GM21717 (cell line): Measurements from ENCODE around the gene CFAP45.
"Not testable (repeated sequence)": the region's sequence is repeated elsewhere in the genome, so short reads cannot be mapped to it uniquely, and the experiment has no call there.

ENCODE experiments used
- ATAC-seq: cut with Tn5 transposase; IDR thresholded peaks from one replicate; pipeline ENCODE4 v1.9.1; 2021; ENCODE audit warnings: mild to moderate bottlenecking, moderate library complexity; ENCODE audit not compliant: unreplicated experiment

Gene CFAP45

GRCh38 chr1:159908031-159908940, 8.3 kb upstream of the CFAP45 start:
- ATAC-seq, result no peak

DNA sequence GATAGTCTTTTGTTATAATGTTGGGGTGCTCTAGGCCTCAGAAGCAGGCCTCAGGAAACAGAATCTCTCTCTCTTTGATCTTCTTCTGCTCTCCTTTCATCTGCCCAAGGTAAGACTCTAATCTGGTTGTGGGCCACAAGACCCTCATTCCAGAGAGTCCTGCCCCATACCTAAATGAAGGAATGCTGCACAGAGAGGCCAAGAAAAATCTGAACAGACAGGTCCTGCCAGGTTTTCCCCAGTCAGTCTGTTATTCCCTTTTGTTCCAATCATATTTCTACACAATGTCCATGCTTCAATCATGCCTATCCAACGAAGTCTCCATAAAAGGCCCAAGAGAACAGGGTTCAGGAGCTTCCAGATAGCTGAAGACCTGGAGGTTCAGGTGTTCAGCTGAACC, 7.0 kb upstream of the CFAP45 start:
- ATAC-seq, result no peak

- not testable (repeated sequence) for ATAC-seq
These were observed 4.1 kb upstream of the CFAP45 start for GRCh38 chr1:159904036-159904435.

DNA sequence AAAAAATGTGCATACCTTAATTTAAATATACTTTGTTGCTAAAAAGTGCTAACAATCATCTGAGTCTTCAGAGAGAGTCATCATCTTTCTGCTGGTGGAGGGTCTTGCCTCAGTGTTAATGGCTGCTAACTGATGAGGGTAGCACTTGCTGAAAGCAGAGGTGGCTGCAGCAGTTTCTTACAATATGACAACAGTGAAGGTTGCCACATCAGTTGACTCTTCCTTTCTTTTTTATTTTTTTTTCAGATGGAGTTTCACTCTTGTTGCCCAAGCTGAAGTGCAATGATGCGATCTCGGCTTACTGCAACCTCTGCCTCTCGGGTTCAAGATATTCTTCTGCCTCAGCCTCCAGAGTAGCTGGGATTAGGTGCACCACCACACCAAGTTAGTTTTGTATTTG, 2.6 kb upstream of the CFAP45 start:
- no peak for ATAC-seq

- ATAC-seq, result no peak
These were observed 893 bp upstream of the CFAP45 start for GRCh38 chr1:159900755-159901360.

GRCh38 chr1:159899634-159900033, 331 bp downstream of the CFAP45 start:
- not testable (repeated sequence) for ATAC-seq

- ATAC-seq, result no peak
These were observed 1.4 kb downstream of the CFAP45 start for GRCh38 chr1:159898527-159898926.

DNA sequence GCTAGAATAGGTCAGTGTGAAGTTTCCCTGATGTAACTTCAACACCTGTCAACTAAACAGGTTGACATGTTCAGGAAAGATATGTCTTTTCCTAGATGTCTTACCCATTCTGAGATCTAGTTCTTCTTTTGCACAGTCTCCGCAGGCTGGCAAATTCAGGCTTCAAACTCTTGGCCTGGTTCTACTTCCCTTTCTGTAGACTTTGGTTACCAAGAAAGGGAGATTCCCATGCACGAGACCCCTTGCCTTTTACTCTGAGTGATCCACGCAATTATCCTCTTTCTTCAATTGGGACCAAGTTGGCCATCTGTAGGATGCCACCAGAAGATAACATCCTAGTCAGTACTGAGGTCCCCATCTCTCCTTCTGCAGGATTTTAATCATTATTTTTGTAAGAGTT, 2.0 kb downstream of the CFAP45 start:
- ATAC-seq, result no peak

DNA sequence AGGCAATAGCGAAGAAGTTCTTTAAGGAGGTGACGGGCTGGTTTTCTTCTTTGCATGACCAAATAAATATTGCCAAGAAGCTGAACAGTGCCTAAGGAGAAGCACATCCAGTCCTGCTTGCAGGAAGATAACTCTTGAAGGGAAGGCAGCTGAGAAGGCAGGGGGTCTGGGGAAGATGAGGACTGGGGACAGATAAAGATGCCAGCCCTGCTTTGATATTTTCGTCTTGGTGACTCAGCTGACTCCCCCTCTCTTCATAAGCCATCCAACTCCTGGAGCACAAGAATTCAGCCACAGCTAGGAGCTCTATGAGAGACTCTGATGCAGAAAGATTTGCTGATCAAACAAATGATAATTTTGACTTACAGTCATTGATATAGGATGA, 3.4 kb downstream of the CFAP45 start:
- no peak for ATAC-seq

DNA sequence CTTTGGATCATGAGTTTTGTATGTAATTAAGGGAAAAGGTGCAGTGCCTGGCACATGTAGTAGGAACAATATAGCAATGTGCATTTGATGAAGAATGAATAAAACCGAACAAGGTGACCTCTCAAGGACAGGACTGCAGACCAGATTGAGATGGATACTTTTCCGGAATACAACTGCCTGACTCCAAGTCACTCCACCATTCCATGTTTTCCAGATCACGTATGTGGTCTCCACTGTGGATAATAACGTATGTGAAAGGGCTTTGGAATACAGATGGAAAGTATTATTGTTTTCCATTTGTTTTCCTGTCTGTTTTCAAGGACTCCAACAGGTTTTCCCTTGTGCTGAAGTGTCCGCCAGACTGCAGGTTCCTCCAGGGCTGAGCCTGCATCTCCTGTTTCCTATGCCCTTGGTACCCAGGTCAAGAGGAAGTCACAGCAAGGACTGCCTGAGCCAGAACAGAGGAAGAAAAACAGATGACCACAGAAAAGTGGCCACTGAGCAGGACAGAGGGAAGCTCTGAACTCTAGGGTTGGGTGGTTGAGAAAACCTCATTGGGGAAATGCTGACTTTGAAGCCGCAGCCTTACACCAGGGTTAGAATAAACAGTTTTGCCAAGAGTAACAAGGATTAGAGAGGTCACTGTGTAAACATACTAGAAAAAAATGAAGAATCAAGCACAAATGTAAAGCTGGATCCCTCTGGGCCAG, 4.0 kb downstream of the CFAP45 start:
- no peak for ATAC-seq

- ATAC-seq, result no peak
These were observed 4.7 kb downstream of the CFAP45 start for GRCh38 chr1:159895286-159895685.

GRCh38 chr1:159892944-159893343, 7.0 kb downstream of the CFAP45 start:
- ATAC-seq, result no peak

DNA sequence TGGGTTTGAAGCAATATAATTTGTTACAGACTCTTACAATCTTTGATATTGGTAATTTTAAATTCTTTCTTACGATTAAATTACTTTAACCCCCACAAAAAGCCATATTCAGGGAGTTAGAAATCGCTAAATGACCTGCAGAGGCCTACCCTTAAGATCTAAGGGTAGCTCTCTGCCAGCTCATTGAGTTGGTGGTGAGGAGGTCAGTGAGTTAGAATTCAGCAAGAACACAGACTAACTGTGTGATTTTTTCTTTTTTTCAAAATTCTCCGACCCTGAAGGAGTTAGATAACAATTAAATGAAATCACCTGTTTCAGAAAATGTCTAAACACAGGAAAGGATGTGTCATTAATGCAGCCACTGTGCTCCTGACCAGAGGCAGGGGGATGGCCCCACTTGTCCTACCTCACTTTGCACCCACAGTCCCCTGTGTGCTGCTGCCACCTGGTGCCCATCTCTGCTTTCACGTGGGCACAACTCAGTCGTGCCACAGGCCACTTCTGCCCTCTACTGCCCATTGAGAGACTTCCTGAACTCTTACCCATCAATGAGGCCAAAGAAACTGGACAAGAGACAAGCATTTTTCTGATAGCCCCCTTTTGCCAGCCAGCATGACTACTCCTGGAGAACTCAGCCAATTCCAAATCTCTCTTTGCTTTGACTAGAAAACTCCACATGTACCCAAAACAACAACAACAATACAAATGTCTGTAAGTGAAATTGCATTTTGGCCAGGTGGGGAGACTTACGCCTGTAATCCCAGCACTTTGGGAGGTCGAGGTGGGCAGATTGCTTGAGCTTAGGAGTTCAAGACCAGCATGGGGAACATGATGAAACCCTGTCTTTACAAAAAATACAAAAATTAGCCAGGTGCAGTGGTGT, 8.4 kb downstream of the CFAP45 start:
- peak; percentile 61 for ATAC-seq

DNA sequence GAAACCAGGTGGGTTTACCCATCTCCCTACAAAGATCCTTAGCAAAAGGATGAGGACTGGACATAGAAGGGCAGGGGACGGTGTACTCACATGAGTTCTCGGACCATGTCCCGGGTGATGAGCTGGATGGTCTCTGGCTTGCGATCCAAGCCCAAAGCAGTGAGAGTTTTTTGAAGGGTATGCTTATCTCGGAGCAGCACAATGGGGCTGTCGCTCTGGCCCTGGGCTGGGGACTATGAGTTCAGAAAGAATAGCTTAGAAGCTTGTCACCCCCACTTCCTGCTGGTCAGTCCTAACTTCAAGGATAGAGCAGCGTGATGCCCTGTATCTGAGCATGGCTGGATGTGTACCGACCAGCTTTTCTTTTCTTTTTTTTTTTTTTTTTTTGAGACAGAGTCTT, 9.6 kb downstream of the CFAP45 start:
- ATAC-seq, result no peak

DNA sequence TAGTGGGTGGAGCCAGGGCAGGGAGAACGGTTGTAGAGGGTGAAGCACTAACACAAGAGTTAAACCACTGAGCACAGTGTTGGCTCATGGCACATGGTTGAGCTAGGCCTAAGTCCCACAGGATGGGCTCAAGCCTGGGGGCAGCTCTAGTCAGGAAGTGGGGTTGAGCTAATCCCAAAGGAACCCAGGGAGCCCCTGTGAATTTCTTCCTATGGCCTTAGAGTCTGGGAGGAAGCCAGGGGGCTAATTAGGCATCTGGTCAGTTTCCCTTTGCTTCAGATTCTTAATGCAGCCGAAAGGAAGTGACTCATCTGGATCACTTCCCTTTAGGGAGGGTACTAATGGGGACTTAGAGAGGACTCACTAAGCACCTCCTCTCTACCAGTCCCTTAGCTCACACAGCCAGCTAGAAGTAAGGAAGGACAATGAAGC, 10.1 kb downstream of the CFAP45 start:
- peak; percentile 94 for ATAC-seq

- no peak for ATAC-seq
These were observed 10.8 kb downstream of the CFAP45 start for GRCh38 chr1:159889202-159889601.

DNA sequence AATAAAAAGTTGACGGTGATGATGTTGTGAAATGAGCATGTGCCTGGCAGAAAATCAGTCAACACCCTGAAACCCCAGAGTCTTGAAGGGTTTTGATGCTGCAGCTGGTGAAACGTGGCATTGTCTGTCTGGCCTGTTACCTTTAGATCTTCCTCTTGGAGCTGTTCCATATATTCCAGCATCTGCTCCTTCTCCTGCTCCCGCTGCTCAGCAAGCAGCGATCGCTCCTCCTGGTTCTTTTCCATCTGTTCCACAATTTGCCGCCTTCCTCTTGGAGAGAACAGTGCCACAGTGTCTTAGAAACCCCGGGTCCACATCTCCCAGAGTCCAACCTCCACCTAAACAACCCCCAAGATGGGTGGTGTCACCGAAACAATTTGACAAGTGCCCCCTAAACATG, 15.7 kb downstream of the CFAP45 start:
- no peak for ATAC-seq

DNA sequence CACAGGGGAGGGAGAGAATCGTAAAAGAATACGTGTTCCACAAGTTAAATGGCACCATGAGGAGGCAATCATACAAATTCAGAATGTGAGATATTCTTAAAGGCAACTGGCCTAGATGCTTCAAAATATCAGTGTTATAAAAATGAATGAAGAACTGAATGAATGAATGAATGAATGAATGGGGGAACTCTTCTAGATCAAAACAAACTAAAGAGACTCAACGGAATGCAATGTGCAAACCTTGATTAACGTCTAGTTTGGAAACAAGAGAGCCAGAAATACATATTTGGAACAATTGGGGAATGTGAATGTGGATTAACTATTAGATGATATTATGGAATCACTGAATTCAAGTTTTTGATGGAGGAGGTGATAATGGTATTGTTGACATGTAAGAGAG, 16.8 kb downstream of the CFAP45 start:
- ATAC-seq, result no peak

- ATAC-seq, result no peak
These were observed 17.5 kb downstream of the CFAP45 start for GRCh38 chr1:159882527-159882862.

DNA sequence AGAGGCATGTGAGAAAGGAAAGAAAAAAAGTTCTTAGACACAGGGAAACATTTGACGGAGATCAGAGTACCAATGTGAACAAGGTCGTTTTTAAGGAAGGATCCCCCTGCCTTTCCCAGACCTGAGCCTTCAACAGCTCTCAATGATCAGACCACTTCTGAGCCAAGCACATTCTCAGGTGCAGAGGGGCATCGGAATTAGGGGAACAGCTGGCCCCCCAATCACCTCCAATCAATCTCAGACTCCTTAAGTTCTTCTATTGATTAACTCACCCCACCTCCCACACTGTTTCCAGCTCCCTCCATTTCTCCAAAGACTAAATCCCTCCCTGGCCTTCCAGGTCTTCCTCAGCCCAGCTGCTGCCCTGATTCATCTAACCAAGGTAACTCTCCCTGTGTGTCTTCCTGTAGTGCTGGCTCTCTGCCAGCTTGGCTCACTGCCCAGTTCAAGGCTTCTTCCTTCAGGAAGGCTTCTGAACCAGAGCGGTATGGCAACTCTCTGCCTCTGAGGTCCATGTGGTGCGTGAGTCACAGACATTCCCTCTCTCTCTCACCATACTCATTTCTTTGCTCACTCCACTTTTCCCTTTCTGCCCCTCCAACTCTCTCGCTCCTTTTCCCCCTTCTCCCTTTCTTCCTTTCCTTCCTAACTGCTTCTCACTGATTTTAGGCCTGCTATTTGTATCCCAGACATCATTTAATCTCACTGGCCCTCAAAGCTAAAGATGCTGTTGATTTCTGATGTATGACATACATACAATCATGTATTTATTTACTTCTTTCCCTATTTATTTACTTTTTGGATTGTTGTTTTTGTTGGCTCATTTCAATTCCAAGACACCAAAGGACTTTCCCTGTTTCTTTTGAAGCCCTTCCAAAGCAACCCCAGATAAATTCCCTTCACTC, 18.1 kb downstream of the CFAP45 start:
- no peak for ATAC-seq
